HT-29 (cell line): ENCODE measurements around the gene FLT3. TPM values are rescaled to one million over a fixed set of nuclear protein-coding genes. Genes with fewer than 3 reads are reported as not detected.
"Not testable (repeated sequence)": the region's sequence is repeated elsewhere in the genome, so short reads cannot be mapped to it uniquely, and the experiment has no call there.

Experiments used
- DNase-seq: peaks from one replicate; pipeline ENCODE4 v3.0.0-alpha.2; 2015; ENCODE audit warnings: low spot score
- total RNA-seq: library from RNA; depleted of rRNA; stranded (reverse); fragments of >200 nt; shearing (Covaris generic); gene quantifications from 2 replicates; pipeline ENCODE4 v1.2.3, GENCODE V29; 2014

FLT3 gene
- total RNA-seq, 1 experiment from 2014 or later, result not detected

DNA sequence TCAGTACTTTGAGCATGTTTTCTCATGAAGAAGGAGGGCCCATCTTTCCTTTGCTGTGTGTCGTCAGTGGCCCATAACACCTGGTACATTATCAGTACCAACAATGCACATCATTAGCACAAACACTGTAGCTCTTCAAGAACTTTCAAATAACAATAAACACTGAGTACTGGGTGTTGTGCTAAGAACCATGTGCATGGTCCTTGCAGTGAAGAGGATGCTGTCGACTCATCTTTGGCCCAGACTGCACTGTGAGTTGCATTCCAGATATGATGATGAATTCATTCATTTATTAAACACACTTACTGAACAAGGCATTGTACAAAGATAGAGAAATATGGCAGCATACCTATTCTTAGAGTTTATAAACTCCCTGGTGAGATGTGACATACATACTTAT, 55.8 kb downstream of the FLT3 start:
- no peak for DNase-seq

DNA sequence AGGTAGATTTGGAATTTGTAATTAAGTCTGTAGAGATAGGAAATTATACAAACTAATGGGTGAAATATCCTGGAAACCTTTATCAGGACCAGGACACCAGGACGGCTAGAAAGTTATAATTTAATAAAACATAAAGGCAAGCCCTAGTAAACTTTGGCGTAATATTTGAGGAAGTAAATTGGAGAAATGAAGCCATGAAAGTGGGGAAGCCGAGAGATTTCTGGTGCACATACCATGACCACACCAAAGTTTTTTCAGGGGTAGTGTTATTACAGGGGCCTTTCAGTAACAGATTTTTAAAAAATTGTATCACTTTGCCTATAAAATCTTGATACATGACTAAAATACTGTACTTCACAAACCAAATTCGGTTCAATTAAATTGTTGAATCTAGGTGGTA, 57.2 kb downstream of the FLT3 start:
- DNase-seq, result no peak

DNA sequence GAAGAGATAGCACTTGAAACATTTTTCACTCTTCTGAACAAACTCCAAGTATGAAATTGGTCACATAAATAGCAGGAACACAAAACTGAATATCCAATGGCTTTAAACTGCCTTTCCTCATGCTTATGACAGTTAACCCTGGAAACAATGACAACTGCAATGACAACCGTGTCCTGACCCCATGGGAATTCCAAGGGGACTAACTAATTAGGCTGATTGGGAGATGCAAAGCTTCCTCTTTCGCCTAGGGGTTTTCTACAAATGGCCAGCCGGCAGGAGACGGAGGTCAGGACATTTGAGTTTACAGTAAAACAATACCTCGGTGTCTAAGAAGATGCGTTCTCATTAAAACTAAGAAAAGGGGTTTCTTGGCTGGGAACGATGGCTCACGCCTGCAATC, 58.9 kb downstream of the FLT3 start:
- DNase-seq, result no peak

DNA sequence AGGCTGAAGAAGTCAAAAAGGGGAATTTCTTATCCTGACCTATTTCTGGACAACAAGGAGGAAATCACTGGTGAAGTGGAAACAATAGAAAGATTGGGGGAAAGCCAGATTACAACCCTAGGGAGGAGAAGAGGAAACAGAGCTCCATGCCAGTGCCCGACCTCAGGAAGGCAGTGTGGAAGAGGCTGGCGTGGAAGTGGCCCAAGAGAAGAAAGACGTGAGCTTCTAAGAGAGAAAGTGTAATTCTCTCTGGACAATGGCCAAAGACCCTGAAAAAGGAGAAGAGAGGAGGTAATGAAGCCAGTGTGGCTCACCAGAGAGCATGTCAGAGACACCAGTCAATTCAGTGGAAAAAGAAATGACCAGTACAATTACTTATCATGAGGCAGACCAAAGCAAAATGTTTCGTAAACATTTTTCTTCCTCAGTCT, 59.3 kb downstream of the FLT3 start:
- no peak for DNase-seq

DNA sequence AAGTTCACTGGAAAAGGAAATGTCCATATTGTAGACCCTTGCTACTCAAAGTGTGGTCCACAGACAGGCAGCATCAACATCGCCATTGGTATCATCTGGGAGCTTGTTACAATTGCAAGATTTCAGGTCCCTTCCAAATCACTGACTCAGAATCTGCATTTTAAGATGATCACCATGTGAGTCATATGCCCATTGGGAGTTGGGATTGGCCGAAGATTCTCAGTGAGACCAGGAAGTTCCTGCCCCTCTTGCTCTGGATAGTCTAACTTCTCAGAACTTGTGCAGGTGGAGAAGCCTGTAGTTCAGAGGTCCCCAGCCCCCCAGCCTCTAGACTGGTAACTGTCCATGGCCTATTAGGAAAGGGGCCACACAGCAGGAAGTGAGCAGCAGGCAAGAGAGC, 63.0 kb downstream of the FLT3 start:
- DNase-seq, result no peak

DNA sequence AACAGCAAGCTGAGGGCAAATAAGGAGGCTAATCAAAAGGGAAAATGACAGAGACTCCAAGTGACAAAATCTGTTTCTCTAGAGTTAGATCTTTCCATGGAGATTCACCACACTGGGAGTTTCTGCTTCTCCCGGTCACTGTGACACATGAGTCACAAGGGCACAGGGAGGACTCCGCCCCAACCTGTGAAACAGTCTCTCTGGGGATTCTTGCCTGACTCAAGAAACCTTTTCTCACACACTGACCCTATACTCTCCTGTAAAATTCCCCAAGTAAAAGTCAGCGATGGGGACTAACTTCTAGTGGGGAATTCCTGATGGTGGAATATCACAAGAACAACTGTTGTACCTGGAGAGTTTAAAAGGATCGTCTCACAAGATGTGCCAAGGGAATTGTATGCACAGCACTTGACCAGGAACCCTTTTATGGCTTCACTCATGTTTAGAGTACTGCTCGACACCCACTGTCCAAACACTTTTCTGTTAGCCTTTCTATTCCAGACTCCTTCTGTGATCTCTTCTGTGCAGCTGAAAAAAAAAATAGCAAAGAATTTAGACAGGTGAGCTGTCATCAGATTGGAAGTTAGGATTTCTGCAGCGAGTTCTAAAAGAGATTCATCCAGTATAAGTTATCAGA, 65.1 kb downstream of the FLT3 start:
- DNase-seq, result peak; percentile 55

DNA sequence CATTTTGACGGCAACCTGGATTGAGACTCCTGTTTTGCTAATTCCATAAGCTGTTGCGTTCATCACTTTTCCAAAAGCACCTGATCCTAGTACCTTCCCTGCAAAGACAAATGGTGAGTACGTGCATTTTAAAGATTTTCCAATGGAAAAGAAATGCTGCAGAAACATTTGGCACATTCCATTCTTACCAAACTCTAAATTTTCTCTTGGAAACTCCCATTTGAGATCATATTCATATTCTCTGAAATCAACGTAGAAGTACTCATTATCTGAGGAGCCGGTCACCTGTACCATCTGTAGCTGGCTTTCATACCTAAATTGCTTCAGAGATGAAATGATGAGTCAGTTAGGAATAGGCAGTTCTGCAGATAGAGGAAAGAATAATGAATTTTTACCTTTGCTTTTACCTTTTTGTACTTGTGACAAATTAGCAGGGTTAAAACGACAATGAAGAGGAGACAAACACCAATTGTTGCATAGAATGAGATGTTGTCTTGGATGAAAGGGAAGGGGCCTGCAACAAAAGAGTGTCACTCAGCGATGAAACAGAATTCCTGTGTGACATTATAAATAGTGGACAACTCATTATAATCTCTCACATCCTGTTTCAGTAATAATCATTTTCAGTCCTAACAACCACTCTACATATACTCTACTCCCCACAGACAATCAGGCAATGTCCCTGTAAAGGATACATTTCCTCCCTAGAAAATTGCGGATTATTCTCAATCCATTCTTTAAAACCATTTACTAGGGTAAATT, 66.3 kb downstream of the FLT3 start:
- DNase-seq, result no peak

DNA sequence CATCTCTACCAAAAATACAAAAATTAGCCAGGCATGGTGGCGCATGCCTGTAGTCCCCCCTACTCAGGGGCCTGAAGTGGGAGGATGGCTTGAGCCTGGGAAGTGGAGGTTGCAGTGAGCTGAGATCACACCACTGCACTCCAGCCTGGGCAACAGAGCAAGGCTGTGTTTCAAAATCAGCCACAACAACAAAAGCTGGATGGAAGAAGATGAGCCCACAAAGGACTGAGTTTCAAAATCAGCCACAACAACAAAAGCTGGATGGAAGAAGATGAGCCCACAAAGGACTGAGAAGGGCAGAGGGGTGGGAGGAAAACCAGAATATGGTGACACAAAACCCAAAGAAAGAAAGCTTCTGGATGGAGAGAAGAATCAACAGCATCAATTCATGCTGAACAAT, 67.9 kb downstream of the FLT3 start:
- not testable (repeated sequence) for DNase-seq

DNA sequence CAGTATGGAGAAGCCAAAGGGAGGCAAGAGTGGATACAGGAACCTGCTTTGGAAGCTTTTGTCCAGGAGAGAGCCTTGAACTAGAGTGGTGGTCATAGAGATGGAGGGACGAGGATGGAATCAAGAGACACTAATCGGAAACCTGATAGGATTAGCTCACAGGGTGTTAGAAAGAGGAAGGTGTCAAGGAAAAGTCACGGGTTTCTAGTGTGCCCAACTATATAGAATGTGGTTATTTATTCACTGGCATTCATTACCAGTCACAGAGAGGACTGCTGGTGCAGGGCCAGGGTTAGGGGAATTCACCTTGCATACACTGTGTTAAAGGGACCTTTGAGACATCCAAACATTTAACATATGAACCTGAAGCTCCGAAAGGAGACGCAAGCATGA, 68.5 kb downstream of the FLT3 start:
- DNase-seq, result no peak

DNA sequence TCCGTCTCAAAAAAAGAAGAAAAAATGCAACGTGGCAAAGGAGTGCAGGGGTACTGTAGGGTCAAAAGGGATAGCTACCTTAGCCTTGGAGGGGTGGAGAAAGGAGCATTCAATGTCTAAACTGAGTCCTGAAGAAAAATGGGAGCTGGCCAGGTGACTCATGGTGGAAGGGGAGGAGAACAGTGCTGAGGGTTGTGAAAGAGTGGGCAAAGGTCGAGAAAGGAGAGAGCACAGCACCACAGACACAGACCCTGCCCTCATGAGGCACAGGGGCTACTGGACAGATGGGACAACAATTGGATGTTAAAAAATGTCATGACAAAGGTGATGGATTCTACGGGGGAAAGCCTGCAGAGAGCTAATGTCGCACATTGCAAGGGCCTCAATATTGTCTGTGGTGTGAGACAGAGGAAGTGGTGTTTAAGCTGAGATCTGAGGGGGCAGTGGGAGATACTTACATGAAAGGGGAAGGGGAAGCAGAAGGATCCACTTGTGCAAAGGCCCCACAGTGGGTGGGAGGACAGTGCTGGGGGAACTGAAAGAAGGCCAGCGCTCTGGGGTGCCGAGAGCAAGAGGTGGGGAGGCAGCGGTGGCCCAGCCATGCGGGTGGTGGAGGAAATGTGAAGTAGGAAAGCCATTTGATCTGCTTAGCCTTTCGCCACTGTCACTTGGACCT, 69.0 kb downstream of the FLT3 start:
- DNase-seq, result no peak

DNA sequence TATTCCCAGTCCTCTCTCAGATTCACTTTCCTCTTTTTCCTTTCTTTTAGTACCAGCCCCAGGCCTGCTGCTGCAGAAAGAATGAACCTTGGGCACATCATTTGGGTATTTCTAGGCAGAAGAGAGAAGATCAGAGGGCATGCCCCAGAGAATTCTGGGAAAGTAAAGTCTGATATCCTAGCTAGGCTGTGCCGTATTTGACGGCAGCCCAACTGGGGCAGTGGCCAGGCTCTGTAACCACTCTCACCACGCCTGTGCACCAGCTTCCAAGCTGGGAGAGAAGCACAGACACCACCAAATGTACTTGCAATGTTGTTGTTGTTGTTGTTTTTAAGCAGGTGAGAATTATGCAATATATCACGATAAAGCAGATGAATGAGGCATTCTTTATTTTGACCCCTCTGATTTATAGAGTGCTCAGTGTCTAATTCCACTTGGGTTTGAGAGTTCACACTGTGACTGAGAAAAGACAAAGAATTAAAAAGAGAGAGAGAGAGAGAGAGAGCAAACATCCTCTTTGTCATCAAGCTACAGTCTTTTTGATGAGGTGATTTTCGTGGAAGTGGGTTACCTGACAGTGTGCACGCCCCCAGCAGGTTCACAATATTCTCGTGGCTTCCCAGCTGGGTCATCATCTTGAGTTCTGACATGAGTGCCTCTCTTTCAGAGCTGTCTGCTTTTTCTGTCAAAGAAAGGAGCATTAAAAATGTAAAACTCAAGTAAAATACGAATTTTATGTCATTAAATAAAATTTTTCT, 72.6 kb downstream of the FLT3 start:
- DNase-seq, result no peak

DNA sequence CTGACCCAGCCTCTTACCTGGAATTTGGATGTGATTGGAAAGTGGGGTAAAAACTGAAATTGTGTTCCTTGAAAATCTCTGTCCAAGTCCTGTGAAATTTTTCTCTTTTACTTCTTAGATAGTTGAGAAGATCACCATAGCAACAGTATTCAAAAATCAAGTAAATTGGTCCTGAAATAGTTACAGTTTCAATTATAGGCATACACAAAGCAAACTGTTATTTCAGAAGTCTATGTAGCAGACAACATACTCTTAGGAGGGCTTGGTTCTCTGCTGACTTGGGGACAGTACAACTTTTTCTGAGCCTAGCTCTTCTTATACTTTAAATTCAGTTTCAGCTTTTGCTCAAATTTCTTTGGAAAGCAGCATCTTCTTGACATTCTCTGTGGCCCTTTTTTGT, 73.3 kb downstream of the FLT3 start:
- DNase-seq, result no peak

DNA sequence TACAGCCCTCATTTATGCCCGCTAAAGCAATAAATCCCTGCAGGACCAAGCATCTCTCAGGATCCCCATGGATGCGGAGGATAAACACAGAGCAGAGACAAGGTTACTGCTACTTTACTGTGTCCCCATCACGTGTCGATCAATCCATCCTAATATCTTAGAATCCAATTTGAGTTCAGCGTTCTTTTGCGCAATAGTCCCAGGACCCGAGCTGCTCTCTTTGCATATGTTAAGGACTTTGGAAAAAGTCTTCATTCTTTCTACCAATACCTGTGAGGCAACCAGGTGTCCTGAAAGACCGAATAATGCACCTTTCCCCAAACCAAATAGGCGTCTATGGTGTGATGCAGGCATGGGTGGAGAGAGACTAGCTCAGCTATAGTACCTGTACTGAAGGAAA, 73.9 kb downstream of the FLT3 start:
- DNase-seq, result no peak

DNA sequence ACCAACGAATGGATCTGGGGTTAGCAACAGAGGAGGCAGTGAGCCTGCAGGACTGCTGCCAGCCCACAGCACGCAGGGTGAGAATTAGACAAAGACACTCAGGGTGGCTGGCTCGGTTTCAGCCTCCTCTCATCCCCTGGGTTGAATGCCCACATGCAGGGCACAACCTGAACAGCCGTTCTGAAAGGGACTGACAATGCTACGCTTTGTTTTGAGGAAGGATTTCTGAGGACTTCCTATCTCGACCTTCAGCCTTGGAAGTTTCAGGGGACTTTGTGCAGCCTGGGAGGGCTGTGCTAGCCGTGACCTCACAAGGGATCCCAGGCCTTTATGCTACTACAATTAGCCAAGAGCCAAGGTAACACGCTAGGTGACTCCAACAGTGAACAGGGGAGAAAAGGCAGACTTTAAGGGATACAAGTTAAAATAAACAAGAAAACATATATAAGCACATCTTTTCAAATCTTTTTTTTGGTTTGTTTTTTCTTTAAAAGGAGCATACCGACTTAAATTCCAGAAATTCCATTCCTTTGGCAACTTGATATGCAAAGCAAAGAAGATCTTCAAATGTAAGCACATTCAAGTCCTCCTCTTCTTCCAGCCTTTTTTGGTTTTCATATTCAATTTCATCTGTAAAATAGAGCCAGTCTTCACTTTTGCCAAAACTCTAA, 77.4 kb downstream of the FLT3 start:
- DNase-seq, result no peak

DNA sequence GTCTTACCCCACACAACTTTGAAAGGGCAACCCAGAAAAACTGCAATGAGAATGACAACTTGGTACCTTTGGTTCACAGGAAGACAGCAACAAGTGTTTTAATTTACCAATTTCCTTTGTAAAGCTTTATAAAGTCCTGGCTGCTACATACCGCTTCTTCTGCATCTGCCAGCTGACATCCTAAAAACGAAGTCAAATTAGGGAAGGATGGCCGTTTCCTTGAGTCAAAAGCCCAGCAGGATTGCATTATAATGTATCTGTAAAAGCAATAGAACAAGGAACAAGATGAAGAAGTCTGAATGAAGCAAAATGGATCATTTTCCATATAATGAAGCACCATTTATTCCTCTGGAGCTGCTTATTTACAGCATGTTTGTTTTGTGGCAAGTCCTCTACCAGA, 86.1 kb downstream of the FLT3 start:
- DNase-seq, result no peak

DNA sequence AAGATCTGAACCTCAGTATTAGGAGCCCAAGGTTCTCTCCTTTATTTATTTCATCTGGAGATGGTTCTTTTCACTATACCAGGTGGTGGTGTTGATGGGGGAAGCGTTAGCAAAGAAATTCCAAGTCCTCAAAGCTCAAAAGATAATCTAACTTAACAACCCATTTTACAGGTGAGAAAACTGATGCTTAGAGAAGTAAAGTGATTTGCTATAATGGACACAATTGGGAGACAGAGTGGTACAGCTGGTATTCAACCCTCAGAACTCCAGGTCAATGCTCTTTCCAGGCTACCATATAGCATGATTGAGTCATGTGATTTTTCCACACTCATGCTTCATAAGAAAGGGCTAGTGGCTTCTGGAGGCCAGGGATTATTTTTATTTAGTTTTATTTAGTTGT, 86.9 kb downstream of the FLT3 start:
- no peak for DNase-seq

DNA sequence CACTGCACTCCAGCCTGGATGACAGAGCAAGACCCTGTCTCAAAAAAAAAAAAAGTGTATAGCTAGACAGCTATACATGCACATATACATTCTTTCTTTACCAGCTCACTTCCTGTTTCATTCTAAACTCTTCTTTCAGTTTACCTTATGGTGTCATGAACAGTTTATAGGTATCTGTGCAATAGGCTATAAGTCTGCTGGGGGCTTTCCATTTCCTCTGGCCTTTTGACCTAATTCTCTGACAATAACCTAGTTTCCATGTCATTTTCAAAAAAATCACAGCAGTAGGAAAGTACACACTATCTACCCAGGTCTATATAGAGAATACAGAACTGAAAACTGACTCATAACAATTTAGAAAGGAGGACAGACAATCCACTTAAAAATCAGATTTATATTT, 87.5 kb downstream of the FLT3 start:
- no peak for DNase-seq

DNA sequence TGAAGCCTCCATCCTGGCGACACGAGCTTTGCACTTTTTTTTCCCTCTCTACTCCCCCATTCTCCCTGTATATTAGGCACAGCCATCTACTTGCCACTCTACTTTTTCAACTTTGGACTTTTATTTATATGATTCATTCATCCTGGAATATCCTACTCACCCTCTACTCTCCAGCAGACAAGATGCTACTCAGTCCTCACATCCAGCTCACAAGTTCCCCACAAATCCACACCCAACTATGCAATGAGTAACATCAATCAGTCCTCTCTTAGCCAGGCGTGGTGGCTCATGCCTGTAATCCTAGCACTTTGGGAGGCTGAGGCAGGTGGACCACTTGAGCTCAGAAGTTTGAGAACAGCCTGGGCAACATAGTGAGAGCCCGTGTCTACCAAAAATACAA, 88.0 kb downstream of the FLT3 start:
- DNase-seq, result no peak

DNA sequence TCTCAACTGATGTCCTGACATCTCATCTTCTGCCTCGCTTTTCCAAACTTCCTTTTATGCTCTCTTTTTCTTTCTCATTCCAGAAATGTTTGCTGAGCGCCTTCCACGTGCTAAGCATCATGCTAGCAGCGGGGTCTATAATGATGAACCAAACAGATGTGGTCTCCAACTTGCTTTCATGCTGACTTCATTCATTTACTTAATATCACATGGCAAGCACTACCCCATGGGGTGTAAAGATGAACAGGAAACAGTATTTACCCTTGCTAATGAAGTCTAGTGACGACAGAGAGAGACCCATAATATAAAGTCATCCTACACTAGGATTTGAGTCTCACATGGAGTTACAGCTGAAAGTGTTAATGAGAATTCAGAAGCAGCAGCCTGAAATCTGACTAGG, 90.3 kb downstream of the FLT3 start:
- no peak for DNase-seq

DNA sequence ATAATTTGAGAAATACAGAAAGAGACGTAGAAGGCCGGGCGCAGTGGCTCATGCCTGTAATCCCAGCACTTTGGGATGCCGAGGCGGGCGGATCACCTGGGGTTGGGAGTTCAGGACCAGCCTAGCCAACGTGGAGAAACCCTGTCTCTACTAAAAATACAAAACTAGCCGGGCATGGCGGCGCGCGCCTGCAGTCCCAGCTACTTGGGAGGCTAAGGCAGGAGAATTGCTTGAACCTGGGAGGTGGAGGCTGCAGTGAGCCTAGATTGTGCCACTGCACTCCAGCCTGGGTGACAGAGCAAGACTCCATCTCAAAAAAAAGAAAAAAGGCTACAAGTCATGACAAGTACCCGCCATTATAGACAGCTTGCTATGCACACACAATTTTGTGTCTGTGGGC, 95.4 kb downstream of the FLT3 start:
- DNase-seq, result not testable (repeated sequence)

DNA sequence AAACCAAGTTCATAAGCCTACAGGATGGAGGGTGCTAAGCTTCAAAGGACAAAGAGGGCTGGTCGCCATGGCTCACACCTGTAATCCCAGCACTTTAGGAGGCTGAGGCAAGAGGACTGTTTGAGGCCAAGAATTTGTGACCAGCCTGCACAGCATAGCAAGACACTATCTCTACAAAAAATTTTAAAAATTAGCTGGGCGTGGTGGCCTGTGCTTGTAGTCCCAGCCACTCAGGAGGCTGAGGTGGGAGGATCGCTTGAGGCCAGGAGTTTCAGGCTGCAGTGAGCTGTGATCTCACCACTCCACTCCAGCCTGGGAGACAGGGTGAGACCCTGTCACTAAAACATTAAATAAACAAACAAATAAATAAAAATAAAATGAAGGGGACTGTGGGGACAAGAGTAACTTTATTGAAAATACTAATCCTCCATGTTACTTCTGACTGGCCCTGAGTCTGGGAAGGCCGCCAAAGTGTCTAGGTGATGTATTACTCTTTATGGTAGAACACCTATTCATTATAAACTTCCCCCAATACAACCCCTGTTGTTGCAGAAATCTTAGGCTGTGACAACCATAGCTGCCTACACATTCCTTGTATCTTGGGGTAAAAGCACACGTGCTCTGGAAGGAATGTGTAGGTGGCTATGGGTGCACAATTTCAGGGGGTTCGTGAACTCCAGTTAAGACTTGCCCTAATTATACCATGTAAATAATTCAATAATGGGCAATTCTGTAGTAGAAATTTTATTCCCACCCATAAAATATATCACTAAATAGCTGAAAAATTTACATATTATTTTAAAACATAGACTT, 97.3 kb downstream of the FLT3 start:
- no peak for DNase-seq
